BLaER1 treated with 17β-estradiol and CSF1 and Interleukin-3, amounts not matched to agents 10 nM and 100 nM (cell line): ENCODE measurements around the gene RNF4.
A peak's percentile ranks its signal among the peaks of the same experiment; 100 is the strongest.

ENCODE experiments used
- H3K27ac ChIP-seq, 11 experiments: shearing (Covaris generic); formaldehyde crosslinking; 2 replicates each; pipeline ENCODE4 v1.8.1; 2022
- H3K27me3 ChIP-seq, 11 experiments: shearing (Covaris generic); formaldehyde crosslinking; 2 replicates each; pipeline ENCODE4 v1.8.1; 2022
- H3K36me3 ChIP-seq, 11 experiments: shearing (Covaris generic); formaldehyde crosslinking; 2 replicates each; pipeline ENCODE4 v1.8.1; 2022
- H3K4me1 ChIP-seq, 10 experiments: shearing (Covaris generic); formaldehyde crosslinking; 2 replicates each; pipeline ENCODE4 v1.8.1; 2022
- H3K4me2 ChIP-seq, 11 experiments: shearing (Covaris generic); formaldehyde crosslinking; 2 replicates each; pipeline ENCODE4 v1.8.1; 2022
- H3K4me3 ChIP-seq, 10 experiments: shearing (Covaris generic); formaldehyde crosslinking; 2 replicates each; pipeline ENCODE4 v1.8.1; 2022
- H3K9ac ChIP-seq, 11 experiments: shearing (Covaris generic); formaldehyde crosslinking; 2 replicates each; pipeline ENCODE4 v1.8.1; 2022
- H3K9me3 ChIP-seq, 11 experiments: shearing (Covaris generic); formaldehyde crosslinking; replicated peaks in 1 of 11; 2 replicates each; pipeline ENCODE4 v1.8.1; 2022
- H4K20me1 ChIP-seq, 11 experiments: shearing (Covaris generic); formaldehyde crosslinking; 2 replicates each; pipeline ENCODE4 v1.8.1; 2022
- Cebpa-rat ChIP-seq, 11 experiments: shearing (Covaris generic); IDR thresholded peaks; 2 replicates each; pipeline ENCODE4 v1.8.1; 2022

RNF4 gene, protein sequence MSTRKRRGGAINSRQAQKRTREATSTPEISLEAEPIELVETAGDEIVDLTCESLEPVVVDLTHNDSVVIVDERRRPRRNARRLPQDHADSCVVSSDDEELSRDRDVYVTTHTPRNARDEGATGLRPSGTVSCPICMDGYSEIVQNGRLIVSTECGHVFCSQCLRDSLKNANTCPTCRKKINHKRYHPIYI

DNA sequence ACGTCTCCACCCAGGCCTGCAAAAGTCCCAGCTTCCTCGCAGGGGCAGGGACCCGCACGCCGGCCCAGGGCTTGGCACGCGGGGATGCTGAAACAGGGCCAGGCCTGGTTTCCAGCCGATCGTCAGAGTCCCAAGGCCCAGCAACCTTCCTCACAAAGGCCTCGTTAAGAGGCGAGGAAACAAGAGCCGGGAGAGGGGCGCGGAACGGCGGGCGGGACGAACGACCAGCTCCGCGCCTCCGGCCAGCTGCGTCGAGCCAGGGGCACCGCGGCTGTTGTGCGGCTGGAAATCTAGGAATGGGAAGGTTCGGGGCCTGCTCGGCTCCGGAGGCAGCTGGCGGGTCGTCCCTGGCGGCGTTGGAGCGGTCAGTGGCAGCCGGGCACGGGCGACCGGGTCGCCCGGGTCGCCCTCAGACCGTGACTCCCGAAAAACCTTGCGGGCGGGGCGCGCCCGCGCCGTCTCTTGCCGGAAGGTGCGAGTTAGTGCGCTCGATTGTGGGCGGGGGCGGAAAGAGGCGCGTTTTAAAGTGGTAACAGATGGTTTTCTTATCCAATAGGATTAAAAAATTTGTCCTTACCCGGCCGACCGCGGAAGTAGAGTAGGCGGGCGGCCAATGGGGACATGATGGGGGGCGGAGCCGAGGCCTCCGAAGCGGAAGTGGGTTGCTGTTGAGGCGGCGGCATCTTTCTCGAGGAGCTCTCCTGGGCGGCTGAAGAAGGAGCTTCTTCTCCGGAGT, at the start of gene RNF4:
Gene RNF4, plus strand, starts transcription at position 651 of the 736 bp plus-strand sequence. CDS start 21,388 bp downstream, outside the sequence.
- H4K20me1 ChIP-seq = peaks cover 40 to 48% (median 45%) of the 10 kb centered on the region in 11 experiments
- peaks cover 28 to 32% (median 31%) of the 10 kb centered on the region in 11 experiments for H3K36me3 ChIP-seq
- TF ChIP-seq Cebpa-rat (IDR thresholded peaks at IDR 0.05) = no peak
- peaks cover 33 to 49% (median 45%) of the 10 kb centered on the region in 10 experiments for H3K4me1 ChIP-seq
- peak within 1 kb of the TSS; percentile 80 to 99 (median 95) for H3K27ac ChIP-seq
- peaks cover 3 to 7% (median 4%) of the 10 kb centered on the region in 11 experiments; a peak in 20 of 22 replicates for H3K27me3 ChIP-seq
- H3K9ac ChIP-seq = peak within 1 kb of the TSS; percentile 93 to 99 (median 97)
- peaks cover 0 to 16% (median 8%) of the 10 kb centered on the region in 11 experiments; a peak in 11 of 22 replicates for H3K9me3 ChIP-seq
- peak within 1 kb of the TSS; percentile 87 to 98 (median 94) for H3K4me2 ChIP-seq
- H3K4me3 ChIP-seq = peak within 1 kb of the TSS; percentile 86 to 99 (median 98)

- peaks cover 61 to 78% (median 73%) of the 10 kb centered on the region in 11 experiments for H3K27me3 ChIP-seq
- peak overlapping the region in 1 of 10 experiments; percentile 73; a peak in 1 of 20 replicates for H3K4me3 ChIP-seq
- no peaks in the 10 kb centered on the region for H3K36me3 ChIP-seq
Observed at GRCh38 chr4:2419814-2420213, 49.1 kb upstream of the RNF4 start.

DNA sequence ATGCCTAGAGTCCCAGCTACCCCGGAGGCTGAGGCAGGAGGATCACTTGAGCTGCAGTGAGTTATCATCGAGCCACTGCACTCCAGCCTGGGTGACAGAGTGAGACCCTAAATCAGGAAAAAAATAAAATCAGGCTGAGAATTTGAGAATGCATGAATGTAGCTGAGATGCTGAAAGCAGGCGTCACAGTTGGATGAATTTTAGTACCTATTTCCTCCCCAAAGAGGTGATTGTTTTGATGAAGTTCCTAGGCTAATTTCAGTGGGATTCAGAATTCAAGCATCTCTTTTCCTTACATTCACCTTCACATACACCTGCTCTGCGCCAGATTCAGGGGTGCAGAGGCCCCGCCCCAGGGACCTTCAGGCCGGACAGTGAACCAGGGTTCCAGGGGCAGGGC, 47.0 kb upstream of the RNF4 start:
- no peaks in the 10 kb centered on the region for H3K9me3 ChIP-seq
- 0 out of 22 replicates have a peak overlapping the region, but pooled peaks of 1 of the 11 experiments have one; percentile 13 for H3K4me2 ChIP-seq
- no peak overlapping the region for H3K4me3 ChIP-seq
- no peak for TF ChIP-seq Cebpa-rat (IDR thresholded peaks at IDR 0.05)
- H3K4me1 ChIP-seq = peaks cover 5 to 35% (median 21%) of the 10 kb centered on the region in 10 experiments
- H3K36me3 ChIP-seq = no peaks in the 10 kb centered on the region
- peaks cover 0 to 29% (median 18%) of the 10 kb centered on the region in 11 experiments; a peak in 13 of 22 replicates for H4K20me1 ChIP-seq
- H3K9ac ChIP-seq = no peak overlapping the region
- peaks cover 42 to 57% (median 52%) of the 10 kb centered on the region in 11 experiments for H3K27me3 ChIP-seq
- H3K27ac ChIP-seq = no peak overlapping the region

More at GRCh38 chr4:2419814-2420213, 49.1 kb upstream of the RNF4 start:
- H3K4me1 ChIP-seq = peaks cover 12 to 42% (median 36%) of the 10 kb centered on the region in 10 experiments
- H3K9ac ChIP-seq = no peak overlapping the region
- no peaks in the 10 kb centered on the region for H3K9me3 ChIP-seq
- no peak for TF ChIP-seq Cebpa-rat (IDR thresholded peaks at IDR 0.05)
- H4K20me1 ChIP-seq = peaks cover 0 to 34% (median 21%) of the 10 kb centered on the region in 11 experiments; a peak in 13 of 22 replicates
- peak overlapping the region in 5 of 11 experiments; percentile 93 to 100 (median 99); a peak in 7 of 22 replicates for H3K4me2 ChIP-seq
- H3K27ac ChIP-seq = no peak overlapping the region

DNA sequence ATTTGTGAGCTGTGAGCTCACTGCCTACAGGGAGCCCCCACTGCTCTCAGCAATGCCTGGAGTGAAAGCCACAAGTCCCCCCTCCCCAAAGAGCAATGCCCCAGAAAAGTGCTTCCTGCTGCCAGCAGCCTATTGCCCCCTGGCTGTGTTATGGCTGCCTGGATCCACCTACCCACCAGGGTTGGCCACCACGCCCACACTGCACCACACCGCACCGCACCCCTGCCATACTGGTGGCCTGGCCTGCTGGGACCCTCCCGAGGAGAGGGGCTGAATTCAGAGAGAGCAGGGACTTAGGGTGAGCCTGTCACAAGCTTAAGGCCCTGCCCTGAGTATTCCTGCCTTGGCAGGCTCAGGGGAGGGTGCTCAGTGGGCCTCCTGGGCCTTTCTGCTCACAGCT, 45.8 kb upstream of the RNF4 start:
- Histone ChIP-seq H4K20me1 (peaks cover 0 to 24% (median 7%) of the 10 kb centered on the region in 11 experiments; a peak in 13 of 22 replicates), H3K36me3 (no peaks in the 10 kb centered on the region), H3K4me3 (no peak overlapping the region), H3K27me3 (peaks cover 30 to 46% (median 41%) of the 10 kb centered on the region in 11 experiments), H3K9ac (no peak overlapping the region), H3K4me1 (peaks cover 9 to 34% (median 17%) of the 10 kb centered on the region in 10 experiments), H3K4me2 (no peak overlapping the region), H3K27ac (no peak overlapping the region), H3K9me3 (no peaks in the 10 kb centered on the region)
- TF ChIP-seq Cebpa-rat (IDR thresholded peaks at IDR 0.05) = no peak

- Histone ChIP-seq H3K4me3 (no peak overlapping the region), H3K27ac (no peak overlapping the region), H3K4me1 (peaks cover 16 to 36% (median 20%) of the 10 kb centered on the region in 10 experiments), H3K36me3 (no peaks in the 10 kb centered on the region), H3K9me3 (no peaks in the 10 kb centered on the region), H4K20me1 (peaks cover 0 to 24% (median 4%) of the 10 kb centered on the region in 11 experiments; a peak in 6 of 22 replicates), H3K27me3 (peaks cover 26 to 40% (median 35%) of the 10 kb centered on the region in 11 experiments), H3K4me2 (no peak overlapping the region), H3K9ac (no peak overlapping the region)
- TF ChIP-seq Cebpa-rat (IDR thresholded peaks at IDR 0.05) = no peak
Observed at GRCh38 chr4:2423695-2424094, 45.2 kb upstream of the RNF4 start.

DNA sequence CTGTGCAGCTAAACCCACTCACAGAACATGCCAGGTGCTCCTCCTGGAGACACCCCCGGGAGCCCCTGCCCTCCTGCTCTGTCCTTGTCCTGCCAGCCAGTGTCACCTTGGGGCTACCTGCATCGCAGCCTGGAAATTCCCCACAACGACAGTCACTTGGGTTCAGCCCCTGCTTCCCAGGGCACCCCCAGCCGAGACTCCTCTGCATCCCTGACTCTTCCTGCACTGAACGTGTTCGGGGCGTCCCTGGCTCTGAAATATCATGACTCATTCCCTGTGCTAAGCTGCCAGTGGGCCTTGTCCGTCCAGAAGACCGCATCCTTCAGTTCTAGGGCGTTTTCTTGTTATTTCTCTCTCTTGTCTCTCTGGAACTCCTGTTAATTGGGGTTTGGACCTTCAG, 44.3 kb upstream of the RNF4 start:
- H3K36me3 ChIP-seq = no peaks in the 10 kb centered on the region
- peaks cover 0 to 20% (median 4%) of the 10 kb centered on the region in 11 experiments; a peak in 6 of 22 replicates for H4K20me1 ChIP-seq
- no peak overlapping the region for H3K4me3 ChIP-seq
- no peak overlapping the region for H3K9ac ChIP-seq
- no peak for TF ChIP-seq Cebpa-rat (IDR thresholded peaks at IDR 0.05)
- H3K4me1 ChIP-seq = peaks cover 9 to 28% (median 14%) of the 10 kb centered on the region in 10 experiments
- no peak overlapping the region for H3K4me2 ChIP-seq
- peaks cover 18 to 31% (median 26%) of the 10 kb centered on the region in 11 experiments for H3K27me3 ChIP-seq
- H3K27ac ChIP-seq = no peak overlapping the region
- H3K9me3 ChIP-seq = no peaks in the 10 kb centered on the region

DNA sequence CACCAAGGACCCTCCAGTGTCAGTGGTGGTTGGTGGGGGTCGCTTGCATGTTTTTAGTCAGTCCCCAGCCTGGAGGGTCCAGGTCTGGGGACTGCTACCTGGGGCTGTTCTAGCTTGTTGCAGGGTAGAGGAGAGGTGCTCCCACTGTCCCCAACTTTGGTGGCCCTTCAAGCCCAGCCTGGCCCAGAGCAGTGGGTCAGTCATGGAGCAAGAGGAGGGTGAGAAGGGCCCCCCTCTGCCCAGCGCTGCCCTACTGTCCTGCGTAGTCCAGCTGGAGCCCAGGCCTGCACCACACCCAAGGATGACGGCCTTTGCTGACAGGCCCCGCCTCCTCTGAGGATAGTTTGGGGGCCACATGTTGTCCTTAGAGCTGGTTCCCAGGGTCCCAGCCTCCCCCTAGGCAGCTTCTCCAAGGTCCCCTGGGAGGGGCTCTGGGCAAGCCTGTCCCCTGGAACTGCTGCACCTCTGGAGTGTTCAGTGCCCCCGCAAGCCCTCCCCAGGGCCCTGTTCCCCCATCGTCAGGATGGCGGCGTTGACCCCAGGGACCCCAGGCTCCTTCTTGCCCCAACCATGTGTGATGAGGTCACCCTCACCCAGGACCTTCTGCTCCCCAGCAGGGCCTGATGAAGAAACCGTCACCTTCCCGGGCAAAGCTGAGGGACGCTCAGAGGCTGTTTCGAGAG, 43.4 kb upstream of the RNF4 start:
- Histone ChIP-seq H4K20me1 (peaks cover 0 to 20% (median 4%) of the 10 kb centered on the region in 11 experiments; a peak in 6 of 22 replicates), H3K4me1 (peaks cover 8 to 28% (median 14%) of the 10 kb centered on the region in 10 experiments), H3K36me3 (no peaks in the 10 kb centered on the region), H3K27me3 (peaks cover 9 to 21% (median 17%) of the 10 kb centered on the region in 11 experiments), H3K9ac (no peak overlapping the region), H3K9me3 (no peaks in the 10 kb centered on the region), H3K27ac (no peak overlapping the region), H3K4me2 (no peak overlapping the region), H3K4me3 (no peak overlapping the region)
- TF ChIP-seq Cebpa-rat (IDR thresholded peaks at IDR 0.05) = no peak

DNA sequence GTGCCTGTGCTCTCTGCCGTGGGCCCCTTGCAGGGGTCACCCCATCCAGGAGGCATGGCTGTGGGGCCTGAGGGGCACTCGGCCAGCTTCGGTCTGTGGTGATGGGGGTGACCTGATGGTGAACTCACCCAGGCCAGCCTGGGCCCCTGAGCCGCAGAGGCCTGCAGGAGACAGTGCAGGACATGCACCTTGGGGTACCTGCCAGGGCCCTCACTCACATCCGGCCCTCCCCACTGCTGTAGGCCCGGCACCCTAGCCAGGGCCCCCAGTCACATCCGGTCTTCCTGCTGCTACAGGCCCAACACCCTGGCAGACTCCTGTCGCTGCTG, 42.9 kb upstream of the RNF4 start:
- no peak overlapping the region for H3K27ac ChIP-seq
- H3K27me3 ChIP-seq = peaks cover 4 to 16% (median 12%) of the 10 kb centered on the region in 11 experiments

More for the DNA sequence above, 42.9 kb upstream of the RNF4 start:
- H3K9me3 ChIP-seq = no peaks in the 10 kb centered on the region
- TF ChIP-seq Cebpa-rat (IDR thresholded peaks at IDR 0.05) = no peak
- H3K9ac ChIP-seq = 0 out of 22 replicates have a peak overlapping the region, but pooled peaks of 1 of the 11 experiments have one; percentile 17
- H3K36me3 ChIP-seq = no peaks in the 10 kb centered on the region
- no peak overlapping the region; a peak in 1 of 22 replicates for H3K4me2 ChIP-seq
- H3K4me1 ChIP-seq = peaks cover 8 to 28% (median 14%) of the 10 kb centered on the region in 10 experiments
- peaks cover 0 to 20% (median 4%) of the 10 kb centered on the region in 11 experiments; a peak in 6 of 22 replicates for H4K20me1 ChIP-seq
- no peak overlapping the region for H3K4me3 ChIP-seq
